HG02571 (cell line): ENCODE measurements around the gene FURIN.
A peak's percentile ranks its signal among the peaks of the same experiment; 100 is the strongest.
"Not testable (repeated sequence)": the region's sequence is repeated elsewhere in the genome, so short reads cannot be mapped to it uniquely, and the experiment has no call there.

Source experiments
- ATAC-seq: cut with Tn5 transposase; IDR thresholded peaks from one replicate; pipeline ENCODE4 v1.9.1; 2021; ENCODE audit warnings: mild to moderate bottlenecking, moderate library complexity; ENCODE audit not compliant: unreplicated experiment

The FURIN gene

DNA sequence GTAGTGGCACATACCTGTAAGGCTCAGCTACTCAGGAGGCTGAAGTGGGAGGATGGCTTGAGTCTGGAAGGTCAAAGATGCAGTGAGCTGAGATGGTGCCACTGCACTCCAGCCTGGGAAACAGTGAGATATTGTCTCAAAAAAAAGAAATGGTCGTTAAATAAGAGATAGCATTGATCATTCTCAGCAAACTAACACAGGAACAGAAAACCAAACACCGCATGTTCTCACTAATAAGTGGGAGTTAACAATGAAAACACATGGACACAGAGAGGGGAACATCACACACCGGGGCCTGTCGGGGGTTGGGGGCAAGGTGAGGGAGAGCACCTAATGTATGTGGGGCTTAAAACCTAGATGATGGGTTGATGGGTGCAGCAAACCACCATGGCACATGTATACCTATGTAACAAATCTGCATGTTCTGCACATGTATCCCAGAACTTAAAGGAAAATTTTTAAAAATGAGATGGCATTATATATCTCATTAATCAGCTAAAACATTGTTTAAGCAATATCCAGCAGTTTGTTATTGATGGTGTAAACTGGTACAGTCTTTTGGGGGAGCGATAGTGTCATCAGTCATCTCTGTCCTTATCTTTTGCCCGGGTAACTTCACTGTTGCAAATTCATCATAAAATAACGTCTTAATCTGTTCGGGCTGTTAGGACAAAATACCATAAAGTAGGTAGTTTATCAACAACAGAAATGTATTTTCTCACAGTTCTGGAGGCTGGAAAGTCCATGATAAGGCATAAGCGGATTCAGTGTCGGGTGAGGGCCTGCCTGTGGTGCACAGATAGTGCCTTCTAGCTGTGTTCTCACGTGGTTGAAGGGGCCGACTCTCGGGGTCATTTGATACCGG, 33.0 kb downstream of the FURIN start:
- no peak for ATAC-seq

DNA sequence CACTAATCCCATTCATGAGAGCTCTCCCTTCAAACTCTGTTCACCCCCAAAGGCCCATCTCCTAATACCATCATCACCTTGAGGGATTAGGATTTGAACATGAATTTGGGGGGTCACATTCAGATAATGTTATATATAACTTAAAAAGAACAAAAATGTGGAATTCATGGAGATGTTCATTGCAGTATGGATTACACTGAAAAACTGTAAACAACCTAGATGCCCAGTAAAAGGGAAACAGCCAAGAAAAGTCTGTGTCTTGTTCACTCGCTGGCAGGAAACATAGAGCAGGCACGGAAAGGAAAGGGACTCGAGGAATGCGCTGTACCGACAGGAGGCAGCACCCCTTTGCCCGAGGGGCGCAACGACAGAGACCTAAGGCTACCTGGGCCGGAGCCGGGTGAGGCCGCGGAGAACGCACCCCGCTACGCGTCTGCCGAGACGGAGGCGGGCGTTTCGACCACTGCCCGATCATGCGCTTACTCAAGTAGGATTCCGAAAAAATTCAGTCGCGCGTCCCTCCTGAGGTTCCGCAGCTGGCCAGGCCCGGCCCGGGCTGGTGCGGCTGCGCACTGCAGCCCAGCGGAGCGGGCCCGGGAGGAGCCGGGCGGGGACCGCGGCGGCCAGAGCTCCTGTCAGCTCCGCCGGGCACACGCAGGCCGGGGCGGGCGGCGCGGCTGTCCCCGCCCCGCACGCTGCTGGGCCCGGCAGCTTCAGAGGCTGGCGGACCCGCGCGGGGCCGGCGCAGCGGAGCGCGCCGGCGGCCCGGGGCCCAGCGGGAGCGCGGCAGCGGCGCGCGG, 33.9 kb downstream of the FURIN start:
- peak; percentile 60 for ATAC-seq

DNA sequence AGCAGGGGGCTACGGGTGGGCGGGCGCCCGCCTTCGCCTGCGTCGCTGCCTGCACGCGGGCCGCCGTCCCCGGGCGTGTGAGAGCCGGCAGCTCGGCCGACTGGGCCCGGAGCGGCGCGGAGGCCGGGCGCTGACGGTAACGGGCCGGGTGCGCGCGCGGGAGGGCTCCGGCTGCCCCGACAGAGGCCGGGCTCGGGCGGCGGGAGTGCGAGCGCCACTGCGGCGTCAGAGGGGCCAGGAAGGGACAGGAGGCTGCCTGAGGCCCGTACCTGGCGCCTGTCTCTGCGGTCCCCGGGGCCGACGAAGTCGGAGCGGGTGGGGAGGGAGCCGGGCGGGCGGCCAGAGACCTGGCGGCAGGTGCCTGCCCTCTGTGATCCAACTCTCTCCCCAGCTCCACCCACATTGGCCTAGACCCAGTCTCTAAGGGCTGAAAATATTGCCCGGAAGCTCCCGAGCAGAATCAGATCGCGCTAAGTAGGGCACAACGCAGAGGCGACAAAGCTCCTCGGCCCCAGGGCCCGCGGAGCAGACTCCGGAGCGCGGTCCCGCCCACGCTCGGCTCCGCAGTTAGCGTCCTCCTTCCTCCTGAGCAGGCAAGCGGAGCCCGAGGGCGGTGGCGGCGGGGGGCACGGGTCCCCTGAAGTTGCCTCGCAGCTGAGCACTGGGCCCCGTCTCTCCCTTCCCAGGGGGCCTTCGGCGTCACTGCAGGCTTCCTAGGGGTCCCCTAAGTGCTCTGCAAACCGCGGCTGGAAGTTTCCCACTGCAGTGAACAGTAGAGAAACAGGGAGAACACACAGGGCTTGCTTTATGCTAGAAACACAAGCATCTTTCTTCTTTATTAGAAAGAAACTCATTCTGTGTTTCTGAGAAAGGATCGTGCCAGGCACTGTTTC, 34.7 kb downstream of the FURIN start, which contains the start of gene MAN2A2:
Gene MAN2A2 (plus strand): TSS at position 463 of the 893 bp plus-strand sequence. CDS start 906 bp downstream, outside the sequence.
- ATAC-seq, result peak; percentile 53

DNA sequence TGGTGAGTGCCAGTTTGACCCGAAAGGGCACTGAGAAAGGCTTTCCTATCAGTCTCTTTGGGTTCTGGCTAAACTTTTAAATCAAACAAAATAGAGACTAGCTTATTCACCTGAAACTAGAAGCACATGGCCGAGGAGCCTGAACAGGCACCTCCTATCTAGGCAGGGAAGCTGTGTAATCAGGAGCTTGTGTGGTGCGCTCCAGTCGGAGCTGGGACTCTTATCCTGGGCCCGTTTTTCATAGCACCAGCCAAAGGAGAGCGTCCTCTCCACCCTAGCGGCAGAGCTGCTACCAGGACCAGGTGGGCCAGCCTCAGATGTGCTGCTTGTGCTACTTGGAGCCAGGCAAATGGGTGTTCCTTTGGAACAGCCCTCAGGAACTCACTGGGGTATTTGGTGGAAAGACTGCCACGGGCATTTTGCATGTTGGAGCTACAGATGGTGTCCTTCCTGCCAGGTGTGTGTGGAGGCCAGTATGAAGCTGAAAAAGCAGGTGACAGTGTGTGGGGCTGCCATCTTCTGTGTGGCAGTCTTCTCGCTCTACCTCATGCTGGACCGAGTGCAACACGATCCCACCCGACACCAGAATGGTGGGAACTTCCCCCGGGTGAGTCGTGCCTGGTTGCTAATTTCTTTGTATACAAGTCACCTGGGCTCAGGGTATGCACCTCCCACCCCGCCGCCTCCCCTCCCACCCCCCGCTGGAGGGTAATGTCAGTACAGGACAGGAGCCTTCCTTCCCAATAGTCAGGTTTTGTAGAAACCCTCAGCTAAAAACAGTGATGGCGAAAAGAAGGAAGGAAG, 35.5 kb downstream of the FURIN start:
- ATAC-seq, result no peak

DNA sequence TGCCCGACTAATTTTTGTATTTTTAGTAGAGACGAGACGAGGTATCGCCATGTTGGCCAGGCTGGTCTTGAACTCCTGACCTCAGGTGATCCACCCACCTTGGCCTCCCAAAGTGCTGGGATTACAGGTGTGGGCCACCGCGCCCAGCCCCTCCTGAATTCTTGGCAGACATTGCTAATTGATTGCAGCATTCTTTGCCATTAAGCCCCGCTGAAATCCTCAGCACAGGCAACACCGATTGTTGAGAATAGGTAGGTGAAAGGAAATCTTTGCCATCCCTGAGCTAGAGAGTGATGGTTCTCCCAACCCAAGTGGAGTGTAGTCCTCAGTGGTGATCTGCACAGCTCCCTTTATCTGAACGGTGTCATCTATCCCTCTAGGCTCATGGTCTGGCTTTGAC, 36.4 kb downstream of the FURIN start:
- no peak for ATAC-seq

DNA sequence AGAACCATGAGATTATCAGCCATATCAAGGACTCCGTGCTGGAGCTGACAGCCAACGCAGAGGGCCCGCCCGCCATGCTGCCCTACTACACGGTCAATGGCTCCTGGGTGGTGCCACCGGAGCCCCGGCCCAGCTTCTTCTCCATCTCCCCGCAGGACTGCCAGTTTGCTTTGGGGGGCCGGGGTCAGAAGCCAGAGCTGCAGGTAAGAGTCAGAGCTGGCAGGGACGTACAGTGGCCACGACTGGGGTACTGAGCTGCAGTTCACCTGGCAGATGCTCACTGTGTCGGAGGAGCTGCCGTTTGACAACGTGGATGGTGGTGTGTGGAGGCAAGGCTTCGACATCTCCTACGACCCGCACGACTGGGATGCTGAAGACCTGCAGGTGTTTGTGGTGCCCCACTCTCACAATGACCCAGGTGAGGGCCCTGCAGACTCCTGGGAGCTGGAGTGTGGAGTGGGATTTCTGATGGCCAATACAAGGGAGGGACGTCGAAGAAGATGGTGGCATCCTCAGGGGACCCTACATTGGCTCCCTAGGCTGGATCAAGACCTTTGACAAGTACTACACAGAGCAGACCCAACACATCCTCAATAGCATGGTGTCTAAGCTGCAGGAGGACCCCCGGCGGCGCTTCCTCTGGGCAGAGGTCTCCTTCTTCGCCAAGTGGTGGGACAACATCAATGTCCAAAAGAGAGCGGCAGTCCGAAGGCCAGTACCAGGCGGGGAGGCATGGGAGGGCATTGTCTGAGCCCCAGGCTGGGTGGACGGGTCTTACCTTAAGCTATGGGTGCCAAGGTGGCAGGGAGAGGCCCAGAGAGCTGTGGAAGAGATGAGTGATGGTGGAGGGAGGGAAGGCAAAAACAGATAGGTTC, 37.2 kb downstream of the FURIN start:
- ATAC-seq, result no peak

DNA sequence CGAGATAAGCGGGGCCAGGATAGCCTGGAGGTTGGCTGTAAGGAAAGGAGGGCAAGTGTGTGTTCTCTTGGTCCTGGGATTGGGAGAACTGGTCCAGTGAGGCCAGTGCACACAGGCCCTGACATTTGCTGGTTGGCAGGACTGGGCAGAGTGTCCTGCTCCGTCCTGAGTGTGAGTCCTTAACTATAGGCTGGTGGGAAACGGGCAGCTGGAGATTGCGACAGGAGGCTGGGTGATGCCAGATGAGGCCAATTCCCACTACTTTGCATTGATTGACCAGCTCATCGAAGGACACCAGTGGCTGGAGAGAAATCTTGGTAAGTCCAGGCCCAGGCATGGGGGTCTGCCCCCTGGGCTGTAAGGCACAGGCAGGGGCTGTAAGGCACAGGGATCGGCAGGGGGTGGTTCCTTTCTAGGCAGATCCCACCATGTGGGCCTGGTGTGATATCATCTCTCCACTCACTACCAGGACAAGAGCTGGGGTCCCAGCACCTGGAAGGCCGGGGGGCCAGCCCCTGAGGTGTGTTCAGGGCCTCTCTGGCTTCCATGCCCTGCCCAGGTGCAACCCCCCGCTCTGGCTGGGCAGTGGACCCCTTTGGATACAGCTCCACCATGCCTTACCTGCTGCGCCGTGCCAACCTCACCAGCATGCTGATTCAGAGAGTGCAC, 37.9 kb downstream of the FURIN start:
- no peak for ATAC-seq

DNA sequence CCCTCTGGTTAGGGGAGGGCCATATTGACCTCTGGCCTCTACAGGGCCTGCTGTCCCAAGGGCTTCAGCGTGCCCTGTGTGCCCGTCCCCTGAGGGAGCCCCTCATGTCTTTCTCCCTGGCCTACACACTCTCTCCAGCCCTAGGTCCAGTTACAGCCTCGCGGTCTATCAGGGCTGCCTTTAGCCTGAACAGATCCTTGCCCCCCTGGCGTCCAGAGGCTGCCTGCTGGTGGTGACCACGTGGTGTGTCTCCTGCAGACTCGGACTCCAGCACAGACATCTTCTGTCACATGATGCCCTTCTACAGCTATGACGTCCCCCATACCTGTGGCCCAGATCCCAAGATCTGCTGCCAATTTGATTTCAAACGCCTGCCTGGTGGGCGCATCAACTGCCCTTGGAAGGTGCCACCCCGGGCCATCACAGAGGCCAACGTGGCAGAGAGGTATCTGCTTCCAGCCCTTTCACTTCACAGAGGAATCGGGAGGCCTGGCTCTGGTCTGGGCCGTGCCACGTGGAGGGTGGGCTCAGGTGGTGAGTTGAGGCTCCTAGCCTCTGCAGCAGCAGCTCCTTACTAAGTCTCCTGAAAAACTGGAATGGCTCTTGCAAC, 38.8 kb downstream of the FURIN start:
- no peak for ATAC-seq

DNA sequence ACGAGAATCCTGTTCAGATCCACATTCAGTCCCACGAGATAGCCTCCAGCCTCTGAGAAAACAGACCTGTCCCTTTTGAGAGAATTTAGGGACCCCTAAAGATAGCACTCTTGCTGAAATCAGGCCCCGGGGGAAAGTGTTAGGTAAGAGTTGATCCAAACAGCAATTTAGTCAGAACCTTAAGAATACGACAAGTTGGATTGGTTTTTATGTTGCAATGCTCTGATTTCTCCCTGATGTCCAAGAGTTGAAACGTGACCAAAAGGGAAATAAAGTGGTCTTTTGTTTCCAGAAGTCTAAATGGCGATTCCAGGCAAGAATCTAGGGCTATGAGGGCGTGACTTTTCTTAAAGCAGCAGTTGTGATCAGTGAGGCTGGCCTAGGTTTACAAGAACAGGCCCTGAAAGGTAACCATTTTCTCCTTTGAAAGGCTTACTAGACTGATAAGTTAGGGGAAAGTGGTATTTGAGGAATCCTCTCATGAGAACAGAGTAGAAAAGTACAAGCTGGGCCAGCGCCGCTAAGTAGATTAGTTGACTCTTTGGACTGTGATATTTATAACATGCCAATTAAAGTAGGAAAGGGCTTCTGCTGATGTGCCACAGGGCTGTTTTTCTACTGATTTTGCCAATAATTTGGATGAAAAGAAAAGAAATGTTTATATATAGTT, 39.6 kb downstream of the FURIN start:
- no peak for ATAC-seq

DNA sequence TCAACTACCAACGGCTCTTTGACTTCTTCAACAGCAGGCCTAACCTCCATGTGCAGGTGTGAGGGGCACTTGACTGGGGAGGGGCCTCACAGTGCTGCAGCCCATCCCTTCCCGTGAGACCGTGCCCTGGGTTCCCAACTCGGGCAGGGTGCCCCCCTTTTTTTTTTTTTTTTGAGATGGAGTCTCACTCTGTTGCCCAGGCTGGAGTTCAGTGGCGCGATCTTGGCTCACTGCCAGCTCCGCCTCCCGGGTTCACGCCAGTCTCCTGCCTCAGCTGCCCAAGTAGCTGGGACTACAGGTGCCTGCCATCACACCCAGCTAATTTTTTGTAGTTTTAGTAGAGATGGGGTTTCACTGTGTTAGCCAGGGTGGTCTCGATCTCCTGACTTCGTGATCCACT, 41.1 kb downstream of the FURIN start:
- not testable (repeated sequence) for ATAC-seq

DNA sequence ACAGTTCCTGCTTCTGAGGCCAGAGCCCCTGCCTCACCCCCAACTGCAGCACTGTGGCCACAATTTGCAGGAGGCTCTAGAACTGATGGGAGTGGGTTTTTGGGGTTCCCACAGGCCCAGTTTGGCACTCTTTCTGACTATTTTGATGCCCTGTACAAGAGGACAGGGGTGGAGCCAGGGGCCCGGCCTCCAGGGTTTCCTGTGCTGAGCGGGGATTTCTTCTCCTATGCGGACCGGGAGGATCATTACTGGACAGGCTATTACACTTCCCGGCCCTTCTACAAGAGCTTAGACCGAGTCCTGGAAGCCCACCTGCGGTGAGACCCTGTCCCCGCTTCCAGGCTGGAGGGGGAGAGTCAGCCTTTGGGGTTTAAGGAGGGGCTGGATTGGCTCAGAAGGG, 41.6 kb downstream of the FURIN start:
- ATAC-seq, result no peak

DNA sequence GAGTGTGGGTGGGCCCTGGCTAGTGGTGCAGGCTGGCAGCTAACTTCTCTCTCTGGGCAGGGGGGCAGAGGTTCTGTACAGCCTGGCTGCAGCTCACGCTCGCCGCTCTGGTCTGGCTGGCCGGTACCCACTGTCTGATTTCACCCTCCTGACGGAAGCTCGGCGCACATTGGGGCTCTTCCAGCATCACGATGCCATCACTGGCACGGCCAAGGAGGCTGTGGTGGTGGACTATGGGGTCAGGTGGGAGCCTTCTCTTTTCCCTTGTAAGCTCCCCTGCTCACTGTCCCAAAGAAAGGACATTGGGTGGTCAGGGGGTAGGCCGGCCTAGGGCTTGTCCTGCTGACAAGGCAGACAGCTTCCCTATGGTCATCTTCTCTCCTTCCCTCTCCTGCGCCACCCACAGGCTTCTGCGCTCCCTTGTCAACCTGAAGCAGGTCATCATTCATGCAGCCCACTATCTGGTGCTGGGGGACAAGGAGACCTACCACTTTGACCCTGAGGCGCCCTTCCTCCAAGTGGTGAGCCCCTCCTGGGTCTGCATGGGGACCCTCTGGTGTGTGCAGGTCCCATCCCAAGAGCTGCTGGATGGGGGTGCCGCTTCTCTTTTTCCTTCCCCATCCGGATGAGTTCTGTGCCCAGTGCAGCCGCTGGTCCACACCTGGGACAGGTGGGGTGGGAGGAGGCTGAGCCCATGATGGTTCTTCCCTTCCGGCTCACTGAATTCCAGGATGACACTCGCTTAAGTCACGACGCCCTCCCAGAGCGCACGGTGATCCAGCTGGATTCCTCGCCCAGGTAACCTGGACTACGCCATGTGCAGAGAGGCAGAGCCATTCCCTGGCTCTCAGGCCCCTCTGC, 42.3 kb downstream of the FURIN start:
- no peak for ATAC-seq

DNA sequence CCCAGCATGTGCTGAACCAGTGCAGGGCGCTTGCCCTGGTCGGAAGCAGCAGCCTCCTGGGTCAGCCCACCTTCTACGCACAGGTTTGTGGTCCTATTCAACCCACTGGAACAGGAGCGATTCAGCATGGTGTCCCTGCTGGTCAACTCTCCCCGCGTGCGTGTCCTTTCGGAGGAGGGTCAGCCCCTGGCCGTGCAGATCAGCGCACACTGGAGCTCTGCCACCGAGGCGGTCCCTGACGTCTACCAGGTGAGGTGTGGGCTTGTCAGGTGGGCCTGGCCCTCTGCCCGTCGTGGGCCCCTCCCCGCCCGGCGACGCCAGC, 42.9 kb downstream of the FURIN start:
- ATAC-seq, result no peak

DNA sequence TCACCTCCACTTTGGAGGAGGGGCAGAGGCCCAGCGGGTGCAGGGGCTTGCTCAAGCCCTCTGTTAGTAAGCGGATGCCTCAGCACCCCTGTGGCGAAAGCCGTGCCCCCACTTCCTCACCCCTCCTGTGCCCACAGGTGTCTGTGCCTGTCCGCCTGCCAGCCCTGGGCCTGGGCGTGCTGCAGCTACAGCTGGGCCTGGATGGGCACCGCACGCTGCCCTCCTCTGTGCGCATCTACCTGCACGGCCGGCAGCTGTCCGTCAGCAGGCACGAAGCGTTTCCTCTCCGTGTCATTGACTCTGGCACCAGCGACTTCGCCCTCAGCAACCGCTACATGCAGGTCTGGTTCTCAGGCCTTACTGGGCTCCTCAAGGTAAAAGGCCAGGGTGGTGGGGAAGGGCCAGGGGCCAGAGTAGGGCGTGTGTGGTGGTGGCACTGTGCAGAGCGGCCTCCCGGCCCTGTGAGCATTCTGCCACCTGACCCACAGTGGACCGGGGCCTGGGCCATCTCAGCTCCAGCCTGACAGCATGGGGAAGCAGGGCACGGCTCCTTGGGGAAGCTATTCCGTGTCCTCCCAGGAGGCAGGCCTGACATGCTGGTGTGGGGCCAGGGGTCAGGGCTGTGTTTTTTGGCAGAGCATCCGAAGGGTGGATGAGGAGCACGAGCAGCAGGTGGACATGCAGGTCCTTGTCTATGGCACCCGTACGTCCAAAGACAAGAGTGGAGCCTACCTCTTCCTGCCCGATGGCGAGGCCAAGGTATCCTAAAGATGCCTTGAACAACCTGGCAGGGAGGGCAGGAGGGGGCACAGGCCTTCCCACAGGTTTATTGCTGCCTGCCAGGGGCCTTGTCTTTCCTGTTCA, 43.8 kb downstream of the FURIN start:
- ATAC-seq, result no peak

DNA sequence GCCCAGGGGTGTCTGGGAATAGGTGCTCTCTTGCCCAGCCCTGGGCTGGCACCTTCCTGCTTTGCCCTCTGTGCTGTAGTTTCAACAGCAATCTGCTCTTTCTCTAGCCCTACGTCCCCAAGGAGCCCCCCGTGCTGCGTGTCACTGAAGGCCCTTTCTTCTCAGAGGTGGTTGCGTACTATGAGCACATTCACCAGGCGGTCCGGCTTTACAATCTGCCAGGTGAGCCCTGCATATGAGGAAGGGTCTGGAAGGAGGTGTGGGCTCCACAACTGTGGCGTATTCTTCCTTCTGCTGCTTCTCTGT, 44.3 kb downstream of the FURIN start:
- no peak for ATAC-seq

DNA sequence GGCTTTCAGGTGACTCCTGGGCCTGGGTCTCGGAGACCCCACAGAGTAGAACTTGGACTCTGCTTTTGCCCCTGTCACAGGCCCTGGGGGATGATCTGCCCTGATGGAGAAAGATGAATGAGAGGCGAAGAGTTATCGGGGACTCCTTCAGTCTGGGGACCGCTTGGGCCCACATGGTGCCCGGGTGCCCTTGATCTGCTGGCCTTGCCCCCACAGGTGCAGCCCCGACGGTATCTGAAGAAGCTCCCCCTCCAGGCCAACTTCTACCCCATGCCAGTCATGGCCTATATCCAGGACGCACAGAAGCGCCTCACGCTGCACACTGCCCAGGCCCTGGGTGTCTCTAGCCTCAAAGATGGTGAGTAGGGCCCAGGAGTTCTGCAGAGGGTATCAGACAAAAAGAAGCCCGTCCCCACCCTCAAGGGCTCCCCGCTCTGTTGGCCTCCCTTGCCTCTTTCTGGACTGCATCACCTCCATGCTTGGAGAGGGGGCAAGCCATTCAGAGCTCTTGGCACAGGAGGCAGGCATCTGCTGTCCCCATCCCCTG, 45.1 kb downstream of the FURIN start:
- no peak for ATAC-seq
